Limb (tissue), 2 donors: ENCODE results near the gene BRAT1.
A peak's percentile ranks its signal among the peaks of the same experiment; 100 is the strongest.

ENCODE experiments used
- DNase-seq, 2 donors: peaks; one replicate each; pipeline ENCODE4 v3.0.0-alpha.2; 2016; ENCODE audit errors: extremely low spot score in 2 of 2

BRAT1 gene

GRCh38 chr7:2497500-2498336 lies 57.6 kb downstream of the BRAT1 start:
- DNase-seq: peak; percentile 79 to 87

- DNase-seq: no peak
These were observed 58.3 kb downstream of the BRAT1 start for GRCh38 chr7:2497065-2497464.

- no peak for DNase-seq
These were observed 58.9 kb downstream of the BRAT1 start for GRCh38 chr7:2496375-2496774.

GRCh38 chr7:2495418-2496299 lies 59.7 kb downstream of the BRAT1 start:
- peak; percentile 81 to 82 for DNase-seq

GRCh38 chr7:2494191-2495130 lies 60.9 kb downstream of the BRAT1 start:
- DNase-seq: no peak

- DNase-seq: no peak
These were observed 61.8 kb downstream of the BRAT1 start for GRCh38 chr7:2493205-2494164.

GRCh38 chr7:2492038-2492437 lies 63.3 kb downstream of the BRAT1 start:
- DNase-seq: no peak

- no peak for DNase-seq
These were observed 65.1 kb downstream of the BRAT1 start for GRCh38 chr7:2490181-2490651.

GRCh38 chr7:2488681-2489080 lies 66.6 kb downstream of the BRAT1 start:
- no peak for DNase-seq

- DNase-seq: no peak
These were observed 67.1 kb downstream of the BRAT1 start for GRCh38 chr7:2488272-2488645.
